ENCODE data around the gene TMEM236. TPM values are rescaled to one million over a fixed set of nuclear protein-coding genes. Genes with fewer than 3 reads are reported as not detected.

Gene TMEM236
- polyA plus RNA-seq, 1 of the 3 experiments (the other 2 are of a cell fraction): 0.02 TPM

- Histone ChIP-seq H3K27ac (ENCODE audit: low read depth in 2 of 2, low read length in 1 of 2) (no peak overlapping the region), H3K9me3 (no peaks in the 10 kb centered on the region), H2AFZ (ENCODE audit: low read depth) (no peak overlapping the region), H3K4me1 (ENCODE audit: control insufficient read depth in 1 of 2, insufficient read depth in 2 of 2, low read depth in 1 of 2, low read length in 1 of 2) (peaks cover 0 to 2% of the 10 kb centered on the region in 2 experiments; a peak in 1 of 4 replicates), H3K4me2 (no peak overlapping the region), H3F3A (replicated peaks; ENCODE audit: insufficient read depth) (peaks cover 6% of the 10 kb centered on the region), H3K9me2 (no peaks in the 10 kb centered on the region), H4K20me1 (ENCODE audit: insufficient read depth) (no peaks in the 10 kb centered on the region), H3K79me2 (ENCODE audit: insufficient read depth) (no peaks in the 10 kb centered on the region), H3K36me3 (replicated peaks in 1 of 2; ENCODE audit: control insufficient read depth in 1 of 2, insufficient read depth in 2 of 2, low read length in 1 of 2) (peaks cover 51 to 70% of the 10 kb centered on the region in 2 experiments), H3K27me3 (ENCODE audit: insufficient read depth) (no peaks in the 10 kb centered on the region), H3K9ac (no peak overlapping the region), H3K4me3 (ENCODE audit: low read depth in 2 of 2, low read length in 1 of 2) (no peak overlapping the region)
- no peak for DNase-seq
- WGBS (ENCODE audit: low lambda C conversion rate): 96% methylated on average over 5 of the region's 5 CpGs
- POLR2A ChIA-PET: no interaction called here
- CTCF ChIA-PET: interaction anchor here (1.2 kb wide), 1 partner anchor 16 kb away, joined by 3 read pairs; no protein-coding TSS in a partner anchor
- TF ChIP-seq FOXJ3 (CRISPR knock-in tag; IDR thresholded peaks at IDR 0.05): no peak
- TF ChIP-seq RAD21 (IDR thresholded peaks at IDR 0.05; ENCODE audit: low read length): no peak
- TF ChIP-seq SMC3 (IDR thresholded peaks at IDR 0.05; ENCODE audit: low read depth, low read length): no peak
- no peak for TF ChIP-seq YY1 (IDR thresholded peaks at IDR 0.05; ENCODE audit: low read depth)
- no peak for TF ChIP-seq FOSL2 (IDR thresholded peaks at IDR 0.05; ENCODE audit: borderline replicate concordance, low read depth)
- TF ChIP-seq NRF1 (IDR thresholded peaks at IDR 0.05; ENCODE audit: low read depth, low read length): no peak
- no peak for TF ChIP-seq USF1 (IDR thresholded peaks at IDR 0.05; ENCODE audit: borderline replicate concordance, low read depth)
- TF ChIP-seq REST (IDR thresholded peaks at IDR 0.05; ENCODE audit: low read depth, low read length): no peak
- TF ChIP-seq GATA2 (CRISPR knock-in tag; IDR thresholded peaks at IDR 0.05): no peak
- no peak for TF ChIP-seq IRF3 (IDR thresholded peaks at IDR 0.05; ENCODE audit: low read depth, low read length)
- TF ChIP-seq MEF2A (IDR thresholded peaks at IDR 0.05; ENCODE audit: borderline replicate concordance, low read depth): no peak
- no peak for TF ChIP-seq FOXM1 (IDR thresholded peaks at IDR 0.05; ENCODE audit: low read depth)
- TF ChIP-seq USF2 (IDR thresholded peaks at IDR 0.05; ENCODE audit: borderline replicate concordance, low read depth, low read length): no peak
- no peak for TF ChIP-seq CHD2 (IDR thresholded peaks at IDR 0.05; ENCODE audit: low read length, partially characterized antibody)
- no peak for TF ChIP-seq ELF1 (IDR thresholded peaks at IDR 0.05)
- TF ChIP-seq GABPA (IDR thresholded peaks at IDR 0.05; ENCODE audit: low read depth): no peak
Observed at GRCh38 chr10:17712053-17712452, 39.9 kb upstream of the TMEM236 start.

All from SK-N-SH (cell line).